Measurements from ENCODE around the gene PAM.

Gene PAM

DNA sequence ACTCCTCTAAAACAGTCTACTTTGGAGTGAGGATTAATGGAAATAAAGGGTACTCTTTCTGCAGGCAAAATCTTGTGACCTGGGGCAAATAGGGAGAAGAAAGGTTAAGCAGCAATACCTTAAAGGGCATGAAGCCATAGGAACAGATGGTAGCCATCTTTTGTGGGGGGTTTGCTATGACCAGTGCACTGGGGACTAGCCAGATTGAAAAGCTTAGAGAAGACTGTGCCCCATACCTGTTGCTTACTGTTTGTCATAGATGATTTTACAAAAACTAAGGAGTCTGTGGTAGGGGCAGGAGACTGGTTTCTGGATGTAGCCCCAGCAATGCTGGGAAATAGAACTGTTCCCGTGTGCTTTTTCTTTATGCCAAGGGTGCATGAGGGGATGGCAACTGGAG is 58.6 kb downstream of the PAM start:
- H3K4me2 ChIP-seq (ENCODE audit: low read depth, low read length, poor library complexity, severe bottlenecking): no peak overlapping the region
- H3K9ac ChIP-seq (ENCODE audit: low read length): no peak overlapping the region
- no peaks in the 10 kb centered on the region for H3K9me2 ChIP-seq (replicated peaks; ENCODE audit: insufficient read depth, low read length)
- H3K27me3 ChIP-seq (ENCODE audit: low read length): no peaks in the 10 kb centered on the region
- no peaks in the 10 kb centered on the region for H3F3A ChIP-seq (ENCODE audit: insufficient read depth)
- no peaks in the 10 kb centered on the region for H4K20me1 ChIP-seq (ENCODE audit: low read depth, low read length)
- H2AFZ ChIP-seq (ENCODE audit: low read depth, low read length, severe bottlenecking): no peak overlapping the region
- no peak for TF ChIP-seq EZH2phosphoT487 (conservative IDR thresholded peaks at IDR 0.05; ENCODE audit: low read length)
- TF ChIP-seq, protein P1, sequence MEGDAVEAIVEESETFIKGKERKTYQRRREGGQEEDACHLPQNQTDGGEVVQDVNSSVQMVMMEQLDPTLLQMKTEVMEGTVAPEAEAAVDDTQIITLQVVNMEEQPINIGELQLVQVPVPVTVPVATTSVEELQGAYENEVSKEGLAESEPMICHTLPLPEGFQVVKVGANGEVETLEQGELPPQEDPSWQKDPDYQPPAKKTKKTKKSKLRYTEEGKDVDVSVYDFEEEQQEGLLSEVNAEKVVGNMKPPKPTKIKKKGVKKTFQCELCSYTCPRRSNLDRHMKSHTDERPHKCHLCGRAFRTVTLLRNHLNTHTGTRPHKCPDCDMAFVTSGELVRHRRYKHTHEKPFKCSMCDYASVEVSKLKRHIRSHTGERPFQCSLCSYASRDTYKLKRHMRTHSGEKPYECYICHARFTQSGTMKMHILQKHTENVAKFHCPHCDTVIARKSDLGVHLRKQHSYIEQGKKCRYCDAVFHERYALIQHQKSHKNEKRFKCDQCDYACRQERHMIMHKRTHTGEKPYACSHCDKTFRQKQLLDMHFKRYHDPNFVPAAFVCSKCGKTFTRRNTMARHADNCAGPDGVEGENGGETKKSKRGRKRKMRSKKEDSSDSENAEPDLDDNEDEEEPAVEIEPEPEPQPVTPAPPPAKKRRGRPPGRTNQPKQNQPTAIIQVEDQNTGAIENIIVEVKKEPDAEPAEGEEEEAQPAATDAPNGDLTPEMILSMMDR (IDR thresholded peaks at IDR 0.05; ENCODE audit: insufficient read depth, low read length, poor library complexity, severe bottlenecking): no peak
- H3K9me3 ChIP-seq (ENCODE audit: insufficient read depth, low read length): no peaks in the 10 kb centered on the region
- no peak overlapping the region for H3K4me3 ChIP-seq (ENCODE audit: insufficient read depth, low read length, poor library complexity, severe bottlenecking)
- H3K36me3 ChIP-seq (ENCODE audit: low read length): no peaks in the 10 kb centered on the region
- H3K79me2 ChIP-seq (ENCODE audit: insufficient read depth, low read length): no peaks in the 10 kb centered on the region
- no peak overlapping the region for H3K27ac ChIP-seq (ENCODE audit: low read depth, low read length)

DNA sequence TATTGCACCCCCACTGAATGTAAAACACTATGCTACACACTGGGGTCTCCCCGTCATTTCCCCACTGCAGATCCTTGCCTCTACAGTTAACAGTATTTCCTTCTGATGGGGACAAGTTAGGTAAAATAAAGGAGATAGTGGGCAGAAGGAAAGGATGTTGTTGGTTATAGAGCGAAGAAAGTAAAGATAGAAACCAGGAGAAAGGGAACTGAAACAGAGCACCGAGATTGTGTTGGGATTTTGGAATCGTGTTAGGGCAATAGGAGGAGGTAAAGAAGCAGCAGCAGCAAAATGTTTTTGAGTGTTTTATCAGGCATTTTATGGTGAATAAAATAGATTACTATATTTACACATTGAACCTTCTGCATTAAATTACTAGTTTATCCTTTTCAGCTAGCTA is 60.0 kb downstream of the PAM start:
- Histone ChIP-seq H3K9me3 (ENCODE audit: insufficient read depth, low read length) (no peaks in the 10 kb centered on the region), H3K9me2 (replicated peaks; ENCODE audit: insufficient read depth, low read length) (no peaks in the 10 kb centered on the region), H3K4me2 (ENCODE audit: low read depth, low read length, poor library complexity, severe bottlenecking) (no peak overlapping the region), H3K36me3 (ENCODE audit: low read length) (no peaks in the 10 kb centered on the region), H3K9ac (ENCODE audit: low read length) (no peak overlapping the region), H3K27me3 (ENCODE audit: low read length) (no peaks in the 10 kb centered on the region), H3K4me3 (ENCODE audit: insufficient read depth, low read length, poor library complexity, severe bottlenecking) (no peak overlapping the region), H3F3A (ENCODE audit: insufficient read depth) (no peaks in the 10 kb centered on the region), H2AFZ (ENCODE audit: low read depth, low read length, severe bottlenecking) (no peak overlapping the region), H3K79me2 (ENCODE audit: insufficient read depth, low read length) (no peaks in the 10 kb centered on the region), H3K27ac (ENCODE audit: low read depth, low read length) (no peak overlapping the region), H4K20me1 (ENCODE audit: low read depth, low read length) (no peaks in the 10 kb centered on the region)
- TF ChIP-seq, protein P1 (IDR thresholded peaks at IDR 0.05; ENCODE audit: insufficient read depth, low read length, poor library complexity, severe bottlenecking): no peak
- TF ChIP-seq EZH2phosphoT487 (conservative IDR thresholded peaks at IDR 0.05; ENCODE audit: low read length): no peak

DNA sequence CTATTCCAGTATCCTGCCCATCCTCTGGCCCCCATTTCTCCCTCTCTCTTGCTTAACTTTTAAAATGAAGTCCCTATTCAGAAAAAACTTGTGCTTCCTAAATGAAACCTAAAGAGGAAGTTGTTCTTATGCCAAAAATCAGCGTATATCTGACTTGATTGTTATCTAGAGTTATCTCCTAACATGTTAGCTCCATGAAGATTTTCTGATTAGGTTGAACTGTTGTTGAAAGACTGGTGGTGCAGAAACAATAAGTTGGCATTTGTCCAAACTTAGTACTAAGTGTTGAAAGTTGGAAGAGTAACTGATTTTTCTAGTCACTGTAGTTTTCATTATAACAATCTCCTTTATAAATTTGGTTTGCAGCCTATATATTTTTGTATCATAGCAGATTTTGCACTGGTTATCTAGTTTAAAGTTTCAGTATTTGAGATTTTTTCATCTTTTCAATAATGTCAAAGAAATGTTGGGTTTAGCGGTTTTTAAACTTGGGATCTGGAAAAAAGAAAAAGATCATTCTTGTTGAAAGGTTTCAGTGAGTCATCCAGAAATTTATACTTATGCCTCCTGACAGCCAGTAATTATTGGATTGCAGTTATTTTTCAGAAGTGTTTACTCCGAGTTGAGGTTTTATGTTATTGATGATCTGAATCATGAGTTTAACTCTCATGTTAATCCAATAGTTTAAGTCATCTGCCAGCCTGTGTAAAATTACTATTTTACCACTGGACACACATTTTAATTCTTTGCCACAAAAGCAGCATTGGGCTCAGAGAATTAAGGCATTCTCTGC is 60.6 kb downstream of the PAM start:
- Histone ChIP-seq H3F3A (ENCODE audit: insufficient read depth) (no peaks in the 10 kb centered on the region), H3K36me3 (ENCODE audit: low read length) (no peaks in the 10 kb centered on the region), H4K20me1 (ENCODE audit: low read depth, low read length) (no peaks in the 10 kb centered on the region), H3K79me2 (ENCODE audit: insufficient read depth, low read length) (no peaks in the 10 kb centered on the region), H3K4me2 (ENCODE audit: low read depth, low read length, poor library complexity, severe bottlenecking) (no peak overlapping the region), H3K9me2 (replicated peaks; ENCODE audit: insufficient read depth, low read length) (no peaks in the 10 kb centered on the region), H3K9me3 (ENCODE audit: insufficient read depth, low read length) (no peaks in the 10 kb centered on the region), H3K27ac (ENCODE audit: low read depth, low read length) (no peak overlapping the region), H3K4me3 (ENCODE audit: insufficient read depth, low read length, poor library complexity, severe bottlenecking) (no peak overlapping the region), H2AFZ (ENCODE audit: low read depth, low read length, severe bottlenecking) (no peak overlapping the region), H3K27me3 (ENCODE audit: low read length) (no peaks in the 10 kb centered on the region), H3K9ac (ENCODE audit: low read length) (no peak overlapping the region)
- TF ChIP-seq, protein P1 (IDR thresholded peaks at IDR 0.05; ENCODE audit: insufficient read depth, low read length, poor library complexity, severe bottlenecking): no peak
- TF ChIP-seq EZH2phosphoT487 (conservative IDR thresholded peaks at IDR 0.05; ENCODE audit: low read length): no peak
